OCI-LY7 (cell line): ENCODE results near the gene NFKBIE. TPM values are rescaled to one million over a fixed set of nuclear protein-coding genes. Genes with fewer than 3 reads are reported as not detected.

Experiments
- BruUV-seq: library from RNA; stranded (reverse); fragments of 400-500 nt; replicated peaks from 2 replicates; lab custom pipeline; 2021; lab: Mats Ljungman, UMichigan
- CTCF ChIA-PET: fragments of 300-600 bp; sonication (Branson Sonifier 250); formaldehyde crosslinking; loops from one replicate; lab custom pipeline; 2022; ENCODE audit warnings: antibody characterized with exemption; ENCODE audit not compliant: unreplicated experiment; lab: Charles Lee
- POLR2A ChIA-PET: fragments of 300-600 bp; sonication (Branson Sonifier 250); formaldehyde crosslinking; loops from one replicate; lab custom pipeline; 2022; ENCODE audit warnings: antibody characterized with exemption; lab: Charles Lee
- DNase-seq: peaks from one replicate; pipeline ENCODE4 v3.0.0-alpha.2; 2015; ENCODE audit warnings: low spot score
- H2AFZ ChIP-seq: fragments of 200-600 bp; sonication (generic), shearing (Covaris generic); 2 replicates; pipeline ENCODE4 v1.6.1; 2014; ENCODE audit warnings: mild to moderate bottlenecking, antibody characterized with exemption, low read length, moderate library complexity
- H3K27ac ChIP-seq: fragments of 200-600 bp; sonication (generic); 2 replicates; pipeline ENCODE4 v1.5.1; 2014; ENCODE audit warnings: mixed run types, low read depth, mild to moderate bottlenecking, moderate library complexity, low read length, inconsistent platforms; ENCODE audit not compliant: poor library complexity, severe bottlenecking
- H3K36me3 ChIP-seq: fragments of 200-600 bp; sonication (generic); 2 replicates; pipeline ENCODE4 v1.6.1; 2014; ENCODE audit warnings: mild to moderate bottlenecking, antibody characterized with exemption, low read length, moderate library complexity, mixed read lengths; ENCODE audit not compliant: insufficient read depth
- H3K4me1 ChIP-seq: fragments of 200-600 bp; sonication (generic); 2 replicates; pipeline ENCODE4 v1.5.1; 2014; ENCODE audit warnings: mild to moderate bottlenecking, low read length; ENCODE audit not compliant: insufficient read depth, poor library complexity, severe bottlenecking
- H3K4me2 ChIP-seq: fragments of 200-600 bp; sonication (generic); 2 replicates; pipeline ENCODE4 v1.6.1; 2014; ENCODE audit warnings: mild to moderate bottlenecking, low read length
- H3K4me3 ChIP-seq: fragments of 200-600 bp; sonication (generic); 2 replicates; pipeline ENCODE4 v1.5.1; 2014; ENCODE audit warnings: mild to moderate bottlenecking, low read depth, low read length; ENCODE audit not compliant: poor library complexity, severe bottlenecking
- H3K79me2 ChIP-seq: fragments of 200-600 bp; sonication (generic); 2 replicates; pipeline ENCODE4 v1.6.1; 2016; ENCODE audit warnings: low read depth, mild to moderate bottlenecking, low read length, moderate library complexity, mixed read lengths; ENCODE audit not compliant: insufficient read depth
- H3K9me2 ChIP-seq: fragments of 200-600 bp; sonication (generic); 2 replicates; pipeline ENCODE4 v1.6.1; 2016; ENCODE audit warnings: mild to moderate bottlenecking, low read length, mixed read lengths; ENCODE audit not compliant: insufficient read depth
- H3K9me3 ChIP-seq: fragments of 200-600 bp; sonication (generic); 2 replicates; pipeline ENCODE4 v1.6.1; 2014; ENCODE audit warnings: mild to moderate bottlenecking, mixed run types, low read length, mixed read lengths
- H4K20me1 ChIP-seq: fragments of 200-600 bp; sonication (generic); 2 replicates; pipeline ENCODE4 v1.6.1; 2014; ENCODE audit warnings: mild to moderate bottlenecking, antibody characterized with exemption, low read length, moderate library complexity, mixed read lengths; ENCODE audit not compliant: insufficient read depth
- CTCF ChIP-seq: fragments of 200-600 bp; sonication (generic); conservative IDR thresholded peaks from 2 replicates; pipeline ENCODE4 v1.5.1; 2014; ENCODE audit warnings: mild to moderate bottlenecking, antibody characterized with exemption, low read length, moderate library complexity, mixed read lengths
- EZH2phosphoT487 ChIP-seq: fragments of 200-600 bp; sonication (generic); IDR thresholded peaks from 2 replicates; pipeline ENCODE4 v1.6.1; 2018; ENCODE audit warnings: low read depth, borderline replicate concordance, mild to moderate bottlenecking, mixed run types, antibody characterized with exemption, low read length, moderate library complexity, mixed read lengths
- intact Hi-C: fragments of 100-400 bp; cut with micrococcal nuclease; formaldehyde crosslinking; loops from one replicate; pipeline ENCODE4 v1.10.0; 2022; ENCODE audit not compliant: unreplicated experiment
- total RNA-seq, 2 experiments: library from RNA; depleted of rRNA in 1 of 2; stranded (reverse); fragments of >200 nt in 1 of 2; shearing (Covaris generic) in 1 of 2; gene quantifications; 2 replicates each; pipeline ENCODE4 v1.2.3, GENCODE V29; 2014 to 2022

NFKBIE gene
- total RNA-seq, 2 experiments from 2014 or later: 24.8 to 43.1 TPM

GRCh38 chr6:44260451-44261297 is 4.7 kb downstream of the NFKBIE start:
- Histone ChIP-seq H4K20me1 (no peaks in the 10 kb centered on the region), H3K4me3 (no peak overlapping the region), H3K9me2 (no peaks in the 10 kb centered on the region), H3K27ac (peak overlapping the region; percentile 25), H3K79me2 (peaks cover 41% of the 10 kb centered on the region), H2AFZ (no peak overlapping the region), H3K4me1 (peaks cover 62% of the 10 kb centered on the region), H3K36me3 (peaks cover 63% of the 10 kb centered on the region), H3K9me3 (no peaks in the 10 kb centered on the region), H3K4me2 (peak overlapping the region; percentile 96)
- no peak for DNase-seq
- no TSS peak for BruUV-seq
- ChIA-PET POLR2A (interaction anchor here (4.3 kb wide), 1 partner anchor 13 kb away, joined by 22 read pairs; the partner anchor contains the start of gene HSP90AB1), CTCF (no interaction called here)
- intact Hi-C loops: no loop called here
- TF ChIP-seq EZH2phosphoT487: no peak
- TF ChIP-seq CTCF: no peak

- ChIA-PET POLR2A (no interaction called here), CTCF (no interaction called here)
- Histone ChIP-seq H3K4me1 (peaks cover 67% of the 10 kb centered on the region), H2AFZ (no peak overlapping the region), H3K4me3 (no peak overlapping the region), H3K36me3 (peaks cover 69% of the 10 kb centered on the region), H3K27ac (no peak overlapping the region), H3K9me3 (no peaks in the 10 kb centered on the region), H3K4me2 (no peak overlapping the region), H4K20me1 (no peaks in the 10 kb centered on the region), H3K9me2 (no peaks in the 10 kb centered on the region), H3K79me2 (peaks cover 41% of the 10 kb centered on the region)
- DNase-seq: no peak
- intact Hi-C loops: no loop called here
- TF ChIP-seq CTCF (no peak), EZH2phosphoT487 (no peak)
- no TSS peak for BruUV-seq
Measured at GRCh38 chr6:44260011-44260410, 5.3 kb downstream of the NFKBIE start.

- H3K4me1 ChIP-seq: peaks cover 77% of the 10 kb centered on the region
- DNase-seq: no peak
- intact Hi-C loops: no loop called here
Measured at GRCh38 chr6:44258921-44259320, 6.4 kb downstream of the NFKBIE start.

More at GRCh38 chr6:44258921-44259320, 6.4 kb downstream of the NFKBIE start:
- H3K36me3 ChIP-seq: peaks cover 80% of the 10 kb centered on the region
- no peaks in the 10 kb centered on the region for H3K9me3 ChIP-seq
- H3K79me2 ChIP-seq: peaks cover 31% of the 10 kb centered on the region
- H4K20me1 ChIP-seq: no peaks in the 10 kb centered on the region
- CTCF ChIA-PET: no interaction called here
- H3K4me2 ChIP-seq: no peak overlapping the region
- no TSS peak for BruUV-seq
- H3K27ac ChIP-seq: peak overlapping the region; percentile 54
- H3K4me3 ChIP-seq: no peak overlapping the region
- POLR2A ChIA-PET: no interaction called here
- no peaks in the 10 kb centered on the region for H3K9me2 ChIP-seq
- TF ChIP-seq CTCF (no peak), EZH2phosphoT487 (no peak)
- H2AFZ ChIP-seq: no peak overlapping the region
